H1 (cell line): Measurements from ENCODE around the gene CLPSL2. TPM values are rescaled to one million over a fixed set of nuclear protein-coding genes. Genes with fewer than 3 reads are reported as not detected.

Experiments
- CTCF ChIA-PET: fragments of 300-600 bp; sonication (Branson Sonifier 250); formaldehyde crosslinking; loops from one replicate; lab custom pipeline; 2021; ENCODE audit not compliant: partially characterized antibody; lab: Charles Lee
- POLR2A ChIA-PET: fragments of 300-600 bp; sonication (Branson Sonifier 250); formaldehyde crosslinking; loops from one replicate; lab custom pipeline; 2021; ENCODE audit warnings: inconsistent platforms; ENCODE audit not compliant: partially characterized antibody; lab: Charles Lee
- DNase-seq, 2 experiments: peaks; one replicate each; pipeline versions ENCODE4 v3.0.0 to v3.0.0-alpha.2; 2010 to 2022; ENCODE audit warnings: low spot score in 2 of 2, low read depth in 1 of 2, mixed read lengths in 1 of 2
- FAIRE-seq: peaks from 2 replicates; lab custom pipeline; 2011; peaks lifted over from hg19 to GRCh38; lab: Jason Lieb, UNC
- H2AFZ ChIP-seq: 2 replicates; pipeline ENCODE4 v1.8.1; 2012; ENCODE audit warnings: low read length, inconsistent platforms
- H2AK5ac ChIP-seq: 2 replicates; pipeline ENCODE4 v1.6.1; 2013; ENCODE audit warnings: low read depth, low read length
- H2BK120ac ChIP-seq: replicated peaks from 2 replicates; pipeline ENCODE3; 2013; ENCODE audit warnings: low read depth, low read length, inconsistent platforms
- H2BK12ac ChIP-seq: 2 replicates; pipeline ENCODE4 v1.6.1; 2013; ENCODE audit warnings: low read depth, low read length
- H2BK15ac ChIP-seq: 2 replicates; pipeline ENCODE4 v1.6.1; 2013; ENCODE audit warnings: low read length
- H2BK20ac ChIP-seq: 2 replicates; pipeline ENCODE4 v1.6.1; 2013; ENCODE audit warnings: low read length
- H2BK5ac ChIP-seq: 2 replicates; pipeline ENCODE4 v1.6.1; 2013; ENCODE audit warnings: low read depth, low read length
- H3K14ac ChIP-seq: 2 replicates; pipeline ENCODE4 v1.6.1; 2013; ENCODE audit warnings: inconsistent platforms; ENCODE audit not compliant: insufficient read length
- H3K18ac ChIP-seq: 2 replicates; pipeline ENCODE4 v1.6.1; 2013; ENCODE audit warnings: low read length; ENCODE audit errors: extremely low read depth
- H3K23ac ChIP-seq: 2 replicates; pipeline ENCODE4 v1.6.1; 2013; ENCODE audit warnings: inconsistent platforms; ENCODE audit not compliant: insufficient read length
- H3K23me2 ChIP-seq: 2 replicates; pipeline ENCODE4 v1.6.1; 2013; ENCODE audit warnings: low read depth, low read length
- H3K27ac ChIP-seq: 2 replicates; pipeline ENCODE4 v1.6.1; 2011; ENCODE audit warnings: low read depth, low read length, inconsistent platforms
- H3K27me3 ChIP-seq, 4 experiments: replicated peaks in 1 of 4; 1 replicate in 1 of 4; 2 replicates in 3 of 4; pipeline versions ENCODE4 v1.6.1 to v1.8.1; 2011 to 2013; ENCODE audit warnings: low read length in 3 of 4, mild to moderate bottlenecking in 3 of 4, inconsistent platforms in 2 of 4, mixed read lengths in 2 of 4, moderate library complexity in 1 of 4; ENCODE audit not compliant: control insufficient read depth in 3 of 4, insufficient read depth in 3 of 4; ENCODE audit errors: extremely low read depth in 1 of 4
- H3K36me3 ChIP-seq, 4 experiments: 2 replicates each; pipeline versions ENCODE4 v1.6.1 to v1.8.1; 2011 to 2013; ENCODE audit warnings: mild to moderate bottlenecking in 4 of 4, low read length in 3 of 4, moderate library complexity in 2 of 4, control low read depth in 1 of 4, inconsistent platforms in 1 of 4; ENCODE audit not compliant: insufficient read depth in 4 of 4, control insufficient read depth in 2 of 4
- H3K4ac ChIP-seq: replicated peaks from 2 replicates; pipeline ENCODE3; 2013; ENCODE audit warnings: low read length, low read depth, mixed read lengths, inconsistent platforms; ENCODE audit not compliant: insufficient read length
- H3K4me1 ChIP-seq, 4 experiments: replicated peaks in 1 of 4; 1 replicate in 1 of 4; 2 replicates in 3 of 4; pipeline versions ENCODE4 v1.6.1 to v1.8.1; 2011 to 2013; ENCODE audit warnings: low read length in 3 of 4, inconsistent platforms in 2 of 4, mixed read lengths in 1 of 4; ENCODE audit not compliant: insufficient read depth in 4 of 4, control insufficient read depth in 3 of 4
- H3K4me2 ChIP-seq, 2 experiments: 2 replicates each; pipeline versions ENCODE4 v1.6.1 to v1.8.1; 2011 to 2013; ENCODE audit warnings: low read depth in 2 of 2, low read length in 2 of 2, control low read depth in 1 of 2, inconsistent platforms in 1 of 2, mild to moderate bottlenecking in 1 of 2; ENCODE audit not compliant: insufficient read depth in 1 of 2
- H3K4me3 ChIP-seq, 4 experiments: fragments of 200-600, 300-600 bp in 1 of 4; sonication (generic), shearing (Covaris generic), sonication (Bioruptor Twin) in 1 of 4; 2 replicates each; pipeline versions ENCODE4 v1.5.1 to v1.8.1; 2011 to 2016; ENCODE audit warnings: low read length in 4 of 4, low read depth in 3 of 4, control low read depth in 2 of 4, inconsistent platforms in 2 of 4, mild to moderate bottlenecking in 2 of 4, mixed read lengths in 1 of 4, moderate library complexity in 1 of 4; ENCODE audit not compliant: insufficient read depth in 2 of 4; ENCODE audit errors: extremely low read depth in 1 of 4
- H3K56ac ChIP-seq: replicated peaks from 2 replicates; pipeline ENCODE3; 2013; ENCODE audit warnings: low read depth, mild to moderate bottlenecking, mixed read lengths, low read length, inconsistent platforms; ENCODE audit not compliant: insufficient read length
- H3K79me1 ChIP-seq: 2 replicates; pipeline ENCODE4 v1.6.1; 2013; ENCODE audit warnings: low read depth, low read length, control low read depth
- H3K79me2 ChIP-seq, 2 experiments: 2 replicates each; pipeline versions ENCODE4 v1.6.1 to v1.8.1; 2012 to 2013; ENCODE audit warnings: low read length in 2 of 2, mild to moderate bottlenecking in 2 of 2, inconsistent platforms in 1 of 2; ENCODE audit not compliant: insufficient read depth in 2 of 2, control insufficient read depth in 1 of 2
- H3K9ac ChIP-seq, 4 experiments: replicated peaks in 1 of 4; 1 replicate in 1 of 4; 2 replicates in 3 of 4; pipeline versions ENCODE4 v1.6.1 to v1.8.1; 2011 to 2013; ENCODE audit warnings: low read depth in 3 of 4, low read length in 3 of 4, control low read depth in 2 of 4, mild to moderate bottlenecking in 2 of 4, moderate library complexity in 2 of 4, inconsistent platforms in 1 of 4; ENCODE audit errors: extremely low read depth in 1 of 4
- H3K9me3 ChIP-seq, 2 experiments: 2 replicates each; pipeline versions ENCODE4 v1.6.1 to v1.8.1; 2012 to 2013; ENCODE audit warnings: mild to moderate bottlenecking in 2 of 2, moderate library complexity in 2 of 2, control low read depth in 1 of 2, inconsistent platforms in 1 of 2, low read depth in 1 of 2, low read length in 1 of 2, mixed read lengths in 1 of 2; ENCODE audit not compliant: insufficient read depth in 2 of 2
- H4K20me1 ChIP-seq, 2 experiments: replicated peaks in 1 of 2; 2 replicates each; pipeline versions ENCODE3 to v1.8.1; 2011 to 2013; ENCODE audit warnings: inconsistent platforms in 2 of 2, low read length in 2 of 2, mild to moderate bottlenecking in 1 of 2; ENCODE audit not compliant: insufficient read depth in 2 of 2, control insufficient read depth in 1 of 2
- H4K5ac ChIP-seq: 2 replicates; pipeline ENCODE4 v1.6.1; 2013; ENCODE audit warnings: low read length, low read depth, mixed read lengths, inconsistent platforms; ENCODE audit not compliant: insufficient read length
- H4K8ac ChIP-seq: 2 replicates; pipeline ENCODE4 v1.8.0; 2013; ENCODE audit warnings: mild to moderate bottlenecking, moderate library complexity, low read length, inconsistent platforms; ENCODE audit not compliant: insufficient read depth; ENCODE audit errors: extremely low read depth
- H4K91ac ChIP-seq: replicated peaks from 2 replicates; pipeline ENCODE3; 2013; ENCODE audit warnings: low read length, mixed read lengths, inconsistent platforms; ENCODE audit not compliant: insufficient read length
- CHD1 ChIP-seq: IDR thresholded peaks from 2 replicates; pipeline ENCODE4 v1.6.1; 2012; ENCODE audit warnings: low read depth, low read length, improper control_type of control experiment
- EP300 ChIP-seq, 2 experiments: IDR thresholded peaks; 1 replicate in 1 of 2; 2 replicates in 1 of 2; pipeline ENCODE4 v1.6.1; 2011 to 2012; ENCODE audit warnings: low read depth in 2 of 2, low read length in 2 of 2, mild to moderate bottlenecking in 2 of 2, borderline replicate concordance in 1 of 2, inconsistent platforms in 1 of 2, moderate library complexity in 1 of 2
- JUN ChIP-seq: IDR thresholded peaks from 2 replicates; pipeline ENCODE4 v1.6.1; 2011; ENCODE audit warnings: low read depth, mild to moderate bottlenecking, improper control_type of control experiment, low read length
- KDM4A ChIP-seq: IDR thresholded peaks from one replicate; pipeline ENCODE4 v1.7.1; 2012; ENCODE audit warnings: low read depth, mild to moderate bottlenecking, moderate library complexity, low read length, inconsistent platforms; ENCODE audit not compliant: severe bottlenecking
- KDM5A ChIP-seq: fragments of 200-600 bp; IDR thresholded peaks from 2 replicates; pipeline ENCODE4 v1.7.1; 2012; ENCODE audit warnings: mild to moderate bottlenecking, low read length, inconsistent platforms, mixed read lengths
- PHF8 ChIP-seq: fragments of 200-600 bp; sonication (generic); conservative IDR thresholded peaks from 2 replicates; pipeline ENCODE4 v1.7.1; 2012; ENCODE audit warnings: low read depth, mild to moderate bottlenecking, inconsistent platforms, low read length, moderate library complexity
- SIX5 ChIP-seq: IDR thresholded peaks from 2 replicates; pipeline ENCODE4 v1.6.1; 2011; ENCODE audit warnings: mild to moderate bottlenecking, low read depth, low read length
- SP2 ChIP-seq: IDR thresholded peaks from 2 replicates; pipeline ENCODE4 v1.6.1; 2012; ENCODE audit warnings: mild to moderate bottlenecking, low read length, inconsistent platforms
- TAF1 ChIP-seq: IDR thresholded peaks from 2 replicates; pipeline ENCODE4 v1.6.1; 2011; ENCODE audit warnings: mild to moderate bottlenecking, low read depth, low read length
- YY1 ChIP-seq: IDR thresholded peaks from 2 replicates; pipeline ENCODE4 v1.6.1; 2011; ENCODE audit warnings: low read depth, mild to moderate bottlenecking, low read length
- WGBS, 2 experiments: shearing (Covaris generic) in 1 of 2; methylation state at CpG; one replicate each; pipeline versions ENCODE4 v1.1.6 to v1.1.7; 2013 to 2015; ENCODE audit warnings: low lambda C conversion rate in 2 of 2, mixed read lengths in 2 of 2, inconsistent platforms in 1 of 2, low coverage in 1 of 2, missing lambda C conversion rate in 1 of 2; ENCODE audit not compliant: insufficient replicate concordance in 2 of 2, insufficient coverage in 1 of 2, insufficient read length in 1 of 2; ENCODE audit errors: extremely low coverage in 1 of 2, missing lambda C conversion rate in 1 of 2; 5-methylcytosine and 5-hydroxymethylcytosine counted together
- polyA plus RNA-seq, 7 experiments: library from polyadenylated mRNA; depleted of rRNA in 3 of 7; stranded (reverse) in 5 of 7; unstranded in 2 of 7; fragments of >200 nt in 5 of 7; fragments of 200-250 nt in 2 of 7; gene quantifications; 1 replicate in 5 of 7; 2 replicates in 1 of 7; 4 replicates in 1 of 7; pipeline versions ENCODE4 v1.2.1 to v1.2.3, GENCODE V29; 2011 to 2013; ENCODE audit warnings: missing spikeins in 2 of 7, mixed read lengths in 2 of 7
- total RNA-seq: library from RNA; stranded (reverse); fragmentation: NEBNext Ultra II Directional; extraction: Animal tissue kit (Norgen Biotek cat#: 25700); gene quantifications from 2 replicates; pipeline ENCODE4 v1.2.1, GENCODE V29; 2021
- TF ChIP-seq, protein P1 (sequence below): IDR thresholded peaks from 2 replicates; pipeline ENCODE4 v1.6.1; 2012; ENCODE audit warnings: inconsistent platforms

Gene CLPSL2
- total and polyA plus RNA-seq, 2 of the 8 experiments (the other 6 are each of a cell fraction or from before 2014, with no cell fraction given): 1.4 to 3.4 TPM

DNA sequence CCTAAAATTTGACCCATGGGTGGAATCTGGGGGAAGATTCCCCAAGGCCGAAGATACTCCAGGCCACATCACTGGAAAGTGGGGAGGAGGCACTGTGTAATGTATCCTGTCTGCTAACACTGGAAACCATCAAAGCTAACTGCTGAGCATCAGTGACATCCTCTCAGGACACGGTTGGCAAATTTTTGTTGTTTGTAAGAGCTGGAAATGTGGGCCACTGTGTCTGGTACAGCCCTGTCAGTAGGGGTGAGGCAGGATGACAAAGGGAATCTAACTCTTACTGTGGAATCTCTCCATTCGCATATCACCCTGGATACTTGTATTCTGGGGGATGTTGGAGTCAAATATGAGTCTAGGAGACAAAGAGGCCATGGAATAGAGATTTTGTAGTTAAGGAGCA is 17.0 kb upstream of the CLPSL2 start:
- no peak overlapping the region for H4K5ac ChIP-seq
- no peak overlapping the region for H3K18ac ChIP-seq
- H2AFZ ChIP-seq: no peak overlapping the region
- H3K79me1 ChIP-seq: no peaks in the 10 kb centered on the region
- H3K4me1 ChIP-seq: peaks cover 5 to 21% (median 17%) of the 10 kb centered on the region in 4 experiments
- H3K79me2 ChIP-seq: no peaks in the 10 kb centered on the region
- no peak overlapping the region for H3K27ac ChIP-seq
- no peak overlapping the region for H2BK5ac ChIP-seq
- DNase-seq (no peak), FAIRE-seq (no peak)
- H3K36me3 ChIP-seq: no peaks in the 10 kb centered on the region
- peaks cover 7% of the 10 kb centered on the region for H3K23me2 ChIP-seq
- whole genome bisulfite sequencing, 2 experiments: 85% methylated on average over 3 of the region's 3 CpGs; no CpG with 5 or more reads in 1 of the 2 experiments
- H3K14ac ChIP-seq: no peak overlapping the region
- H2BK120ac ChIP-seq: no peak overlapping the region
- H2BK12ac ChIP-seq: 0 out of 2 replicates have a peak overlapping the region, but pooled peaks have one; percentile 41
- H3K4me3 ChIP-seq: no peak overlapping the region
- H4K91ac ChIP-seq: no peak overlapping the region
- H3K4me2 ChIP-seq: no peak overlapping the region
- CTCF ChIA-PET: interaction anchor here (0.5 to 10.6 kb wide), 12 partner anchors 10 to 336 kb away, joined by 3 to 137 read pairs (median 3); partner anchors contain the start of gene ARMC12
- no peak overlapping the region for H4K8ac ChIP-seq
- POLR2A ChIA-PET: interaction anchor here (1.2 to 3.6 kb wide), 2 partner anchors 12 to 20 kb away, joined by 3 to 18 read pairs; no protein-coding TSS in a partner anchor
- H3K27me3 ChIP-seq: no peaks in the 10 kb centered on the region
- no peak overlapping the region for H2BK15ac ChIP-seq
- peak overlapping the region; percentile 13; the same call in 1 of the 2 replicates for H2BK20ac ChIP-seq
- no peaks in the 10 kb centered on the region for H3K9me3 ChIP-seq
- H3K4ac ChIP-seq: no peak overlapping the region
- no peak overlapping the region for H3K23ac ChIP-seq
- H3K56ac ChIP-seq: no peak overlapping the region
- H2AK5ac ChIP-seq: no peak overlapping the region
- no peaks in the 10 kb centered on the region for H4K20me1 ChIP-seq
- H3K9ac ChIP-seq: no peak overlapping the region
- TF ChIP-seq PHF8 (no peak), KDM5A (no peak), SP2 (no peak), YY1 (no peak), JUN (no peak), KDM4A (no peak), TAF1 (no peak), EP300 (IDR thresholded peaks at IDR 0.05; ENCODE audit: borderline replicate concordance in 1 of 2, low read depth in 2 of 2, low read length in 2 of 2) (no peak), SIX5 (no peak), CHD1 (no peak)
- TF ChIP-seq, protein P1, sequence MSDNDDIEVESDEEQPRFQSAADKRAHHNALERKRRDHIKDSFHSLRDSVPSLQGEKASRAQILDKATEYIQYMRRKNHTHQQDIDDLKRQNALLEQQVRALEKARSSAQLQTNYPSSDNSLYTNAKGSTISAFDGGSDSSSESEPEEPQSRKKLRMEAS: no peak
